Raji (cell line): ENCODE measurements around the gene SUMF1.
A peak's percentile ranks its signal among the peaks of the same experiment; 100 is the strongest.

ENCODE experiments used
- POLR2A ChIP-seq: IDR thresholded peaks from 2 replicates; pipeline ENCODE4 v1.6.1; 2011; ENCODE audit warnings: low read depth, low read length, control low read depth; ENCODE audit not compliant: insufficient read depth

The SUMF1 gene

DNA sequence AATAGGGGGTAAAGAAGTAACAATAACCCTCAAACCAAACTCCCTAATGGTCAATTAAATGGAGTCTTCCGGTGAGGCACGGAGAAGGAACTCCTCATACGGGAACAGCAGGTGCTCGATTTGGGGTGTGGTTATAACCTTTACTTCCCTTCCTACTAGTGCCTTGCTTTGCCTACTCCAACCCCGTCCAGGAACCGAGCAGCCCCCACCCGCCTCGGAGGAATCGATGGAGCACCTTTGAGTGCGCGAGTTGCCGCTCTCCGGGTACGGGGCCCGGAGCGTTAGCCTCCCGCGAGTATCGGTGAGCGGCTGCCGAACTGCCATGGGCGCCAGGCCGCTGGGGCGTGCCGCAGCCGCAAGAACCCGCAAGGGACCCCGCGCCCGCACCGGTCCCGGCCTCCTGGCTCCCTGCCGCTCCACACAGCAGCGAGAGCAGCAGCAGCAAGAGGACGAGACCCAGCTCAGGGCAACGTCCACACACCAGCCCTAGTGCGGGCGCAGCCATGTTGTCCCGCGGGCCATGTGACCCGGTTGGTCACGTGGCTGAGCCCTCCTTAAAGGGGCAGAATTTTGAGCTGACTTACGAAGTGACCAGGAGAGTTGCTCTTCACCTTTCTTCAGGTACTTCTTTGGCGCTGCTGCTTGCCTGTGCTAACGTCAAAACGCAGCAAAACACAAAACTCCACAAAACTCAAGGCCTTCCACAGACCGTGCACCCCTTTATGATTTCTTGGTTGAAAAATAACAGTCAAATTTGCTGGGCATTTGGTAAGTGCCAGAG, at the start of gene SUMF1:
TSS of gene SUMF1 (minus strand) at position 529 of the 781 bp plus-strand sequence. CDS start at position 505, 24 bp downstream.
- TF ChIP-seq POLR2A = peak; percentile 83

DNA sequence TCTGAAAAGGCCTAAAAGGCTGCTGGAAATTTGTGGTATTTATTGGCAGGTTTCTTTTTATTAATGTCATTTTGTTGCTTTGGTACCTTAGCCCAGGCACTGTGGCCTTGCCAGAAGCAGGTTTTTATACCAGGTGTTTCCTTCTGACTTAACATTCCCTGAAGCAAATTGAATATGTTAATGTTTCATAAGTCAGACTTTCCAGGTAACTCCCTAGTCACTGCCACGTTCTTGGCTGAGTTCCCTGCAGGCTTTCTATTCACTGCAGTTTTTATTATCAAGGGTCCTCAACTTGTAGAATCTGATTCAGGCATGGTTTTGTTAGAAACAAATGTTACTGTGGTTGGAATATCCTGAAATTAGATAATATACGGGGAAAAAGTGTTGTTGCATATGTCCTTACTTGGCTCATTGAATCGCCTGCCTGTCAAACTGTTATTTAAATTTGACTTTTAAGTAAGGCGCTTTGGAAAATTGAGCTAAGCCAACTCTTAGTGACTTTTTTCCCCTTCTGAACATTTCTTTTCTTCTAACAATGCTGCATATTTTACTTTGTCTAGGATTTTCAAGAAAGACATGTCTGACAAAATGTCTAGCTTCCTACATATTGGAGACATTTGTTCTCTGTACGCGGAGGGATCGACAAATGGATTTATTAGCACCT, 49.0 kb upstream of the SUMF1 start:
- no peak for TF ChIP-seq POLR2A

GRCh38 chr3:4514916-4515315, 47.8 kb upstream of the SUMF1 start:
- no peak for TF ChIP-seq POLR2A

- TF ChIP-seq POLR2A = no peak
These were observed 47.3 kb upstream of the SUMF1 start for GRCh38 chr3:4514321-4514720.

DNA sequence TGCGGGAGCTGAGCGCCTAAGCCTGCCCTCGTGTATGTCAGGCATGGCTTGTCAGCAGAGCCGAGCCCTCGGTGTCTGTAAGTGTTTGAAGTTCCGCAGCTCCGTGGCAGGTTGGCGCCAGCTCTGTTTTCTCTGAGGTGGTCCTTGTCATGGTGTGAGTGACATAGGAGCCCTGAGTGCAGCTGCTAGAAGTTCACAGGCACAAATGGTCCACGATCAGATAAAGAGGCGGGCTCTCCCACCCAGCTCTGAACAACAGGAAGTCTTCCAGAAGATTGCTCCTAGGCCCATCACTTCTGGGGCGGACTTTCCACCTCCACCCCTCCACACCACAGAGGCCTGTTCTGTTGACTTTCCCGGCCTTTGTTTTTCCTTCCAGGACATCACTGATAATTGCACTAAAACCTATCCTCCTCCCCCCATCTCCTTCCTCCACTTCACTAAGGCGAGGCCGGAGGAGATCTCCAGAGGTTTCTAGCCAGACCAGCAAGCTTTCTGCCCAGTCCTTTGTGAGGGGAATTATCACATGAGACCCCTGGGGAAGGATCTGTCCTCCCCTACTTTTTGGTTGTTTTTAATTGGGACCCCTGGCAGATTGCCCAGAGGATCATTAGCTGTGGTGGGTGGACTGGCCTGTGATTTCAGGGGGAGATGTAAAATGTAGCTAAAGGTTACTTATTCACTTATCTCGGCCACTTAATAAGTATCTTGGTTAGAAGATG, 46.0 kb upstream of the SUMF1 start:
- TF ChIP-seq POLR2A = no peak

GRCh38 chr3:4511491-4512262, 44.6 kb upstream of the SUMF1 start:
- no peak for TF ChIP-seq POLR2A

DNA sequence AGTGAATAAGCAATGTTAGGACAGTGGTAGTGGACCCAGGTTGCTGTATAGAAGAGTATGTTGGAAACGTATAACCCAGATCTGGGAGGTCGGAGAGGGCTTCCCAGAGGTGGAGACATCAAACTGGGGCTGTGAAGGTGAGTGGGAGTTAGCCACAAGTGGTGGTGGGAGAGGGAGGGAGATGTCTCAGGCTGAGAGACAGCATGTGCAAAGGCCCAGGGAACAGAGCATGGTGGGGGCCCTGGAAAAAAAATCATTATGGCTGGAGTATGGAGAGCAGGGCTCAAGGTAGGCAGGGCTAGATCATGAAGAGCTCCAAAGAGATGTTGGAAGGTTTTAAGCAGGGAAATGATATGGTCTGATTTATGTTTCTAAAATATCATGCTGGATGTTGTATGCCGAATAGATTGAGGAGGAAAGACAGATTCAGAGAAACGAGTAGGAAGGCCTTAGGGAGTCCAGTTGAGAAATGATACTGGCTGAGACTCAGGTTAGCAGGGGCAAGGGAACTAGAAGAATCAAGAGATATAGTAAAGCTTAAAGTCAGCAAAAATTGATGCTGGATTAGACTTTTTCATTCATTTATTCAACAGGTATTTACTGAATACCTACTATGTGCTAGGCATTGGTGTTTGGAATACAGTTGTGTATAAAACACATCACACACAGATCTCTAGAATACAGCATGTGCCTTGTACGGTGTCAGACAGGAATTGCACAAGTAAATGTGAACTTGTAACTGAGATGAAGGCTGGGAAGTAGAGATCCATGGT, 43.1 kb upstream of the SUMF1 start:
- no peak for TF ChIP-seq POLR2A

DNA sequence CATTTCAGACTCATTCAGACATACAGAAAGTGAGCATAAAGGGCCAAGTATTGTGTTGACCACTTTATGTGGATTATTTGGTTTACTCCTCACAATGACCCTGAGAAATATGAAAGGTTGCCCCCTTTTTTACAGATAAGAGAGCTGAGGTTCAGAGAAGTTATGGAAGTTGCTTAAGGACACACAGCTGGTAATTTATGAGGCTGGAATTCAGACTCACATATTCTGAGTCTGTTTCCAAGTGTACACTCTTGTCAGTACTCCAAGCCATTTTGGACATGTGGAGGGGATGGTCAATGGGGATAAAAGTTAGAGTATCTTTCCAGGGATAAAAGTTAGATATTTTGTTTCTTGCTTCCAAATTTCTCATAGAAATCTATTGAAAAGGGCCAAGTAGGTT, 42.0 kb upstream of the SUMF1 start:
- TF ChIP-seq POLR2A = no peak

DNA sequence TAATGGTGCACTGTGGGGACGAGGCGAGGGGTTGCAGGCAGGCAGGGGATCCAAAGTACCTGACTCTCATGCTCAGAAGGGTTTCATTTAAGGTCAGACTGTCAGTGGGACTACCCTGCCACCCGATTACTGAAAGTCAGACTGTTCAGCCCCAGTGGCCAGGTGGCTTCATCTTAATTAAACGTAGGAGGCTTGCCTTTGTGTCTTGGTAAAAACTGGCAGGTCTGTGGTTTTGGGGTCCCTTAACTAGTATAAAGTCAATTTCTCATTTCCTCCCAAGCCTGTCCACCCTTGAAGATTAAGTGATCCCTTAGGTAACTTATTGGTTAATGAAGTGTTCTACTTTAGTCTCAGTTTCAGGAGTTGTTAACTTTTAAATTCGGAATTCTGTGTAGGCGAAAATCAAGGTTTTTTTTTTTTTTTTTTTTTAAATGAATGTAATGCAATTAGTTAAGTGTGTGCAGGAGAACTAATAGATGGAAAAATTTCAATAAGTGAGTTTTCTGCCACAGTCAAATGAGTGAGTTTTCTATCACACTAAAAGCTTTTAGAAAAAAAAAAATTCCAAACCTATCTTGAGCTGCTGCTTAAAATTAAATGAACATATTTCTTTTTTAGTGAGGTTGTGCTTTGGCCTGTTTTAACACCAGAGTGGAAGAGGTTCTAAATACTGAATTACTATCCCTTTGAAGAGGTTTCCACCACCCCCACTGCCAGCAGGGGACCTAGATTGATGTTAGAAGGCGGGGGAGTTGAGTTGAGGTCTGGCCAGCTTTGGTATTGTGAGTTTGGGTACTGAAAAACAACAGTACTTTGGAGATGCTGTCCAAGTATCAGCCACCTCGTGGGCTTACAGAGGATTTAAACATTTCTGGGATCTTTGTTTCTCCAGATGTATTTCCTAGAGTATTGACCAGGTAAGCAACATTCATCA, 41.2 kb upstream of the SUMF1 start:
- TF ChIP-seq POLR2A = no peak

GRCh38 chr3:4507024-4507596, 40.0 kb upstream of the SUMF1 start:
- no peak for TF ChIP-seq POLR2A

GRCh38 chr3:4506559-4507023, 39.5 kb upstream of the SUMF1 start:
- TF ChIP-seq POLR2A = no peak

- no peak for TF ChIP-seq POLR2A
These were observed 38.9 kb upstream of the SUMF1 start for GRCh38 chr3:4505688-4506558.
